ENCODE data around the gene PROK2. TPM values are rescaled to one million over a fixed set of nuclear protein-coding genes. Genes with fewer than 3 reads are reported as not detected.

The PROK2 gene
- total RNA-seq, 2 donors from 2014 or later = not detected

- intact Hi-C loops (cut with DNase I) = no loop called here
- WGBS, 2 donors = 86 to 95% methylated on average over 4 of the region's 4 CpGs
Observed at GRCh38 chr3:71780430-71780829, 4.5 kb downstream of the PROK2 start.

GRCh38 chr3:71779674-71780377, 5.1 kb downstream of the PROK2 start:
- no peak for ATAC-seq
- 64 to 66% methylated on average over 6 of the region's 6 CpGs for WGBS, 2 donors
- peaks cover 0 to 18% of the 10 kb centered on the region in 2 donors for H3K27me3 ChIP-seq

More at GRCh38 chr3:71780430-71780829, 4.5 kb downstream of the PROK2 start:
- Histone ChIP-seq H3K27me3 (peaks cover 0 to 18% of the 10 kb centered on the region in 2 donors), H3K4me1 (peaks cover 13% of the 10 kb centered on the region), H3K9me3 (no peaks in the 10 kb centered on the region), H3K36me3 (replicated peaks in 1 of 2; ENCODE audit: insufficient read depth in 1 of 2, low read depth in 2 of 2) (no peaks in the 10 kb centered on the region), H3K4me3 (no peak overlapping the region), H3K27ac (no peak overlapping the region)
- TF ChIP-seq POLR2A (IDR thresholded peaks at IDR 0.05) = no peak
- TF ChIP-seq CTCF (IDR thresholded peaks at IDR 0.05) = no peak
- ATAC-seq (no peak), DNase-seq (no peak)

GRCh38 chr3:71778353-71778752, 6.6 kb downstream of the PROK2 start:
- no peak for ATAC-seq
- no peak for DNase-seq
- WGBS, 2 donors = 70 to 85% methylated on average over 3 of the region's 3 CpGs
- Histone ChIP-seq H3K4me1 (no peaks in the 10 kb centered on the region), H3K4me3 (no peak overlapping the region), H3K36me3 (replicated peaks in 1 of 2; ENCODE audit: insufficient read depth in 1 of 2, low read depth in 2 of 2) (no peaks in the 10 kb centered on the region), H3K9me3 (no peaks in the 10 kb centered on the region), H3K27ac (no peak overlapping the region), H3K27me3 (peaks cover 0 to 7% of the 10 kb centered on the region in 2 donors)
- TF ChIP-seq CTCF (IDR thresholded peaks at IDR 0.05) = no peak
- no peak for TF ChIP-seq POLR2A (IDR thresholded peaks at IDR 0.05)
- intact Hi-C loops (cut with DNase I) = no loop called here

More at GRCh38 chr3:71779674-71780377, 5.1 kb downstream of the PROK2 start:
- TF ChIP-seq CTCF (IDR thresholded peaks at IDR 0.05) (no peak), POLR2A (IDR thresholded peaks at IDR 0.05) (no peak)
- Histone ChIP-seq H3K9me3 (no peaks in the 10 kb centered on the region), H3K4me1 (peaks cover 8% of the 10 kb centered on the region), H3K36me3 (replicated peaks in 1 of 2; ENCODE audit: insufficient read depth in 1 of 2, low read depth in 2 of 2) (no peaks in the 10 kb centered on the region), H3K4me3 (no peak overlapping the region), H3K27ac (no peak overlapping the region)
- intact Hi-C loops (cut with DNase I) = no loop called here
- DNase-seq = no peak

- no peaks in the 10 kb centered on the region for H3K36me3 ChIP-seq (replicated peaks in 1 of 2; ENCODE audit: insufficient read depth in 1 of 2, low read depth in 2 of 2)
- WGBS, 2 donors = 61 to 63% methylated on average over 6 of the region's 6 CpGs
- H3K4me1 ChIP-seq = no peaks in the 10 kb centered on the region
- DNase-seq (no peak), ATAC-seq (no peak)
- no peak overlapping the region for H3K4me3 ChIP-seq
- H3K9me3 ChIP-seq = no peaks in the 10 kb centered on the region
- H3K27ac ChIP-seq = no peak overlapping the region
- H3K27me3 ChIP-seq = no peaks in the 10 kb centered on the region
- TF ChIP-seq POLR2A (IDR thresholded peaks at IDR 0.05) = no peak
- no peak for TF ChIP-seq CTCF (IDR thresholded peaks at IDR 0.05)
- intact Hi-C loops (cut with DNase I) = no loop called here
Observed at GRCh38 chr3:71776538-71776937, 8.4 kb downstream of the PROK2 start.

GRCh38 chr3:71771884-71772283, 13.1 kb downstream of the PROK2 start:
- H3K4me3 ChIP-seq = no peak overlapping the region
- H3K27ac ChIP-seq = no peak overlapping the region
- intact Hi-C loops (cut with DNase I) = no loop called here
- ATAC-seq (no peak), DNase-seq (no peak)
- no peaks in the 10 kb centered on the region for H3K9me3 ChIP-seq
- H3K4me1 ChIP-seq = no peaks in the 10 kb centered on the region
- TF ChIP-seq CTCF (IDR thresholded peaks at IDR 0.05) (no peak), POLR2A (IDR thresholded peaks at IDR 0.05) (no peak)
- H3K27me3 ChIP-seq = no peaks in the 10 kb centered on the region
- WGBS, 2 donors = 38 to 50% methylated on average over 1 of the region's 1 CpG
- H3K36me3 ChIP-seq (replicated peaks in 1 of 2; ENCODE audit: insufficient read depth in 1 of 2, low read depth in 2 of 2) = no peaks in the 10 kb centered on the region

All from body of pancreas (tissue), 4 donors.